ENCODE measurements around the gene RAMP1.

RAMP1 gene

DNA sequence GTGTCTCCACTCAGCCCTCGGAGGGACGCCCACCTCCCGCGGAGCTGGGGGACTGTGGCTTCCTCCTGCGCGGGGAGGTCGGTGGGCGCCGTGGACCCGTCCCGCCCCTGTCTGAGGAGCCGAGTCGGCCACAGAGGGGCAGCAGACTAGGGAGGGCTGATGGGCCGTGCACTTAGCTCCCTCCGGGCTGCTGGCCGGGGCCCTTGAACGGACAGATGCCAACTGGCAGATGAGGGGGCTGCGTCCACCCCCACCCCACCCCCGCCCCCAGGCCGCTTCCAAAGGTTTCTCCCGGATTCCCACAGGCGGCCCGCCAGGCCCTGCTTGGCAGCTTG, 96.9 kb downstream of the RAMP1 start:
- Histone ChIP-seq H3K27me3 (ENCODE audit: insufficient read depth, insufficient read length) (peaks cover 41% of the 10 kb centered on the region), H3K9me3 (ENCODE audit: insufficient read depth, low read length) (peaks cover 7% of the 10 kb centered on the region; the same call in 1 of the 2 replicates), H3K9ac (ENCODE audit: insufficient read length, low read depth) (peak overlapping the region; percentile 67), H3K36me3 (ENCODE audit: insufficient read depth, insufficient read length, low read length) (no peaks in the 10 kb centered on the region), H3K4me3 (ENCODE audit: insufficient read length, low read depth) (peak overlapping the region; percentile 69), H3K4me1 (ENCODE audit: insufficient read depth, insufficient read length) (peaks cover 6% of the 10 kb centered on the region)
- no peak for DNase-seq (ENCODE audit: low read depth, low spot score)
- TF ChIP-seq YY1 (IDR thresholded peaks at IDR 0.05; ENCODE audit: insufficient read depth, insufficient read length) (no peak), ZNF274 (IDR thresholded peaks at IDR 0.05; ENCODE audit: low read depth, low read length) (no peak), SUZ12 (IDR thresholded peaks at IDR 0.05; ENCODE audit: extremely low read depth, insufficient read depth, insufficient read length) (no peak)

DNA sequence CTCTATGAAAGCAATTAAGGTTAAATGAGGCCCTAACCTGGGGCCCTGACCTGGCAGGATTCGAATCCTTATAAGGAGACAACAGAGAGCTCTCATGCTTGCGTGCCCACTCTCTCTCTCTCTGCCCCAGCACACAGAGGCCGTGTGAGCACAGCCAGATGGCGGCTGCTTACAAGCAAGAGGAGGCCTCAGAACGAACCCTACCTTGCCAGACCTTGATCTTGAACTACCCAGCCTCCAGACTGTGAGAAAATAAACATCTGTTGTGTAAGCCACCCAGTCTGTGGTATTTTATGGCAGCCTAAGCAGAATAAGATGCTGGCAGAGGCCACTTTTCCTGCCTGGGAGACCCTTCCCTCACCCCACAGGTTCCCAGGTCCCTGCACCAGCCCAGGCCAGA, 102.2 kb downstream of the RAMP1 start:
- Histone ChIP-seq H3K36me3 (ENCODE audit: insufficient read depth, insufficient read length, low read length) (no peaks in the 10 kb centered on the region), H3K4me1 (ENCODE audit: insufficient read depth, insufficient read length) (no peaks in the 10 kb centered on the region), H3K4me3 (ENCODE audit: insufficient read length, low read depth) (no peak overlapping the region), H3K9ac (ENCODE audit: insufficient read length, low read depth) (no peak overlapping the region), H3K27me3 (ENCODE audit: insufficient read depth, insufficient read length) (peaks cover 34% of the 10 kb centered on the region), H3K9me3 (ENCODE audit: insufficient read depth, low read length) (peaks cover 37% of the 10 kb centered on the region)
- DNase-seq (ENCODE audit: low read depth, low spot score), result no peak
- TF ChIP-seq ZNF274 (IDR thresholded peaks at IDR 0.05; ENCODE audit: low read depth, low read length), result no peak
